Measurements from ENCODE around the gene DHRS11. TPM values are rescaled to one million over a fixed set of nuclear protein-coding genes. Genes with fewer than 3 reads are reported as not detected.

Gene DHRS11, protein sequence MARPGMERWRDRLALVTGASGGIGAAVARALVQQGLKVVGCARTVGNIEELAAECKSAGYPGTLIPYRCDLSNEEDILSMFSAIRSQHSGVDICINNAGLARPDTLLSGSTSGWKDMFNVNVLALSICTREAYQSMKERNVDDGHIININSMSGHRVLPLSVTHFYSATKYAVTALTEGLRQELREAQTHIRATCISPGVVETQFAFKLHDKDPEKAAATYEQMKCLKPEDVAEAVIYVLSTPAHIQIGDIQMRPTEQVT
- 100 to 1,000 TPM in 3 of 4 donors, 10 to 100 TPM in 1; 63.5 to 436 (median 424) TPM for total RNA-seq

DNA sequence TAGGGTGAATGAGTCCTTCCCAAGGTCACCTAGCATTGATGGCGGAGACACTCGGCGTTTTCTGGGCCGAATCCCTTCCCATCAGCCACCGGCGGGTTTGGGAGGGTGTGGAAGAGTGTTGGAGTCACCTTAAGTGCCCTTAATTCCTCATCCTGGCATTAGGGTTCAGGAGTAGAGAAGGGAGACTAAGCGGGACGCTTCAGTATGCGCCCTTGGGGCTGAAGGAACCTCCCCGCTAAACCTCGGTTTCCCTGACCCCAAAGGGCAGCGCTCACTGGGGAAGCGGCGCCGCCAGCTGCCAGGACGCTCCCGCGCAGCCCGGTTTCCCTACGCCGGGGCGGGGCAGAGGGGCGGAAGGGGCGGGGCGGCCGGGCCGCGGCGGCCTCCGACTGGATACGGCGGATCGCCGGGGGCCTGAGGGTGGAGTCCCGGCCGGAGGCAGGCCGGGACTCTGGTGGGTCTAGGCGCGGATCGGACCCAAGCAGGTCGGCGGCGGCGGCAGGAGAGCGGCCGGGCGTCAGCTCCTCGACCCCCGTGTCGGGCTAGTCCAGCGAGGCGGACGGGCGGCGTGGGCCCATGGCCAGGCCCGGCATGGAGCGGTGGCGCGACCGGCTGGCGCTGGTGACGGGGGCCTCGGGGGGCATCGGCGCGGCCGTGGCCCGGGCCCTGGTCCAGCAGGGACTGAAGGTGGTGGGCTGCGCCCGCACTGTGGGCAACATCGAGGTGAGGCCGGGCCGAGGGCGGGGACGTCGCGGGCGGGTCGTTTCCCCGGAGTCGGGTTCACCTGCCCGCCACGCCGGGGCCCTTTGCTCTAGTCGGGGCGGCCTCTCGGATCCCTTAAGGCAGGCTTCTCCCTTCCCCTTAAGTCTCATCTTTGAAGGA is at the start of gene DHRS11:
DHRS11 (plus strand) TSS at position 446 of the 882 bp plus-strand sequence; CDS start at position 577, 131 bp downstream.
- peak; percentile 76 to 94 (median 93) for DNase-seq
- peaks cover 0 to 33% (median 0%) of the 10 kb centered on the region in 3 donors for H3K36me3 ChIP-seq
- TF ChIP-seq POLR2A (IDR thresholded peaks at IDR 0.05): peak; percentile 88
- TF ChIP-seq, protein P1, sequence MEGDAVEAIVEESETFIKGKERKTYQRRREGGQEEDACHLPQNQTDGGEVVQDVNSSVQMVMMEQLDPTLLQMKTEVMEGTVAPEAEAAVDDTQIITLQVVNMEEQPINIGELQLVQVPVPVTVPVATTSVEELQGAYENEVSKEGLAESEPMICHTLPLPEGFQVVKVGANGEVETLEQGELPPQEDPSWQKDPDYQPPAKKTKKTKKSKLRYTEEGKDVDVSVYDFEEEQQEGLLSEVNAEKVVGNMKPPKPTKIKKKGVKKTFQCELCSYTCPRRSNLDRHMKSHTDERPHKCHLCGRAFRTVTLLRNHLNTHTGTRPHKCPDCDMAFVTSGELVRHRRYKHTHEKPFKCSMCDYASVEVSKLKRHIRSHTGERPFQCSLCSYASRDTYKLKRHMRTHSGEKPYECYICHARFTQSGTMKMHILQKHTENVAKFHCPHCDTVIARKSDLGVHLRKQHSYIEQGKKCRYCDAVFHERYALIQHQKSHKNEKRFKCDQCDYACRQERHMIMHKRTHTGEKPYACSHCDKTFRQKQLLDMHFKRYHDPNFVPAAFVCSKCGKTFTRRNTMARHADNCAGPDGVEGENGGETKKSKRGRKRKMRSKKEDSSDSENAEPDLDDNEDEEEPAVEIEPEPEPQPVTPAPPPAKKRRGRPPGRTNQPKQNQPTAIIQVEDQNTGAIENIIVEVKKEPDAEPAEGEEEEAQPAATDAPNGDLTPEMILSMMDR (IDR thresholded peaks at IDR 0.05): peak in 1 of 6 experiments; percentile 21
- H3K9me3 ChIP-seq: no peaks in the 10 kb centered on the region
- peak within 1 kb of the TSS; percentile 76 to 90 (median 88) for H3K27ac ChIP-seq
- H3K4me1 ChIP-seq: peaks cover 2 to 45% (median 5%) of the 10 kb centered on the region in 4 donors
- H3K27me3 ChIP-seq: no peaks in the 10 kb centered on the region
- peak within 1 kb of the TSS; percentile 66 to 95 (median 88) for H3K4me3 ChIP-seq

DNA sequence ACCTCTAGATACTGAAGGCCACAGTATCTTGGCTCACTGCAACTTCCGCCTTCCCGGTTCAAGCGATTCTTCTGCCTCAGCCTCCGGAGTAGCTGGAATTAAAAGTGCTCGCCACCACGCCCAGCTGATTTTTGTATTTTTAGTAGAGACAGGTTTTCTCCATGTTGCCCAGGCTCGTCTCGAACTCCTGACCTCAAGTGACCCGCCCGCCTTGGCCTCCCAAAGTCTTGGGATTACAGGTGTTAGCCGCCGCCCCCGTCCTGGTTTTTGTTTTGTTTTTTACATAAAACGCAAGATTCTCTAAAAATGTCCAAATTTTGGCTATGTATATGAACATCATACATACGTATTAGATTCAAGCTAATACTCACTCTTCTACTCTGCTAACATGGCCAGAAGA is 48.9 kb upstream of the DHRS11 start:
- Histone ChIP-seq H3K9me3 (no peaks in the 10 kb centered on the region), H3K4me1 (peaks cover 3 to 27% (median 10%) of the 10 kb centered on the region in 4 donors), H3K4me3 (no peak overlapping the region), H3K36me3 (peaks cover 0 to 11% (median 0%) of the 10 kb centered on the region in 3 donors), H3K27ac (no peak overlapping the region), H3K27me3 (no peaks in the 10 kb centered on the region)
- TF ChIP-seq POLR2A (IDR thresholded peaks at IDR 0.05): no peak
- TF ChIP-seq, protein P1 (IDR thresholded peaks at IDR 0.05): no peak
- no peak for DNase-seq

DNA sequence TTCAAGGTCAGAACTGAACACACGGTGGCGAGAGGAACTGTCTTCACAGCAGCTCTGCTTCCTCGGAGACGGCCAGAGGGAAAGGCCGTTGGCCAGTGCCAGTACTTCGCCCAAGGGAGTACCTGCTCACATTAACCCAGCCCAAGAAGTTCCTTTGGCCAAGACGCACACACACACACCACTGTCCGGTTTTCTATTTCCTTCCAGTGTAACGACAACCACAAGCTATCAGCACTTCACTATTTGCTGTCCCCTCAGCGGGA is 47.7 kb upstream of the DHRS11 start:
- no peaks in the 10 kb centered on the region for H3K9me3 ChIP-seq
- peaks cover 0 to 6% (median 0%) of the 10 kb centered on the region in 3 donors for H3K36me3 ChIP-seq
- H3K27me3 ChIP-seq: no peaks in the 10 kb centered on the region
- peak overlapping the region; percentile 89 to 97 (median 91) for H3K4me3 ChIP-seq
- H3K4me1 ChIP-seq: peaks cover 3 to 38% (median 13%) of the 10 kb centered on the region in 4 donors
- peak; percentile 40 to 59 for TF ChIP-seq POLR2A (IDR thresholded peaks at IDR 0.05)
- TF ChIP-seq, protein P1 (IDR thresholded peaks at IDR 0.05): peak in 3 of 6 experiments; percentile 7 to 45 (median 26)
- peak overlapping the region; percentile 99 to 100 (median 100) for H3K27ac ChIP-seq
- peak; percentile 40 to 78 (median 71) for DNase-seq

DNA sequence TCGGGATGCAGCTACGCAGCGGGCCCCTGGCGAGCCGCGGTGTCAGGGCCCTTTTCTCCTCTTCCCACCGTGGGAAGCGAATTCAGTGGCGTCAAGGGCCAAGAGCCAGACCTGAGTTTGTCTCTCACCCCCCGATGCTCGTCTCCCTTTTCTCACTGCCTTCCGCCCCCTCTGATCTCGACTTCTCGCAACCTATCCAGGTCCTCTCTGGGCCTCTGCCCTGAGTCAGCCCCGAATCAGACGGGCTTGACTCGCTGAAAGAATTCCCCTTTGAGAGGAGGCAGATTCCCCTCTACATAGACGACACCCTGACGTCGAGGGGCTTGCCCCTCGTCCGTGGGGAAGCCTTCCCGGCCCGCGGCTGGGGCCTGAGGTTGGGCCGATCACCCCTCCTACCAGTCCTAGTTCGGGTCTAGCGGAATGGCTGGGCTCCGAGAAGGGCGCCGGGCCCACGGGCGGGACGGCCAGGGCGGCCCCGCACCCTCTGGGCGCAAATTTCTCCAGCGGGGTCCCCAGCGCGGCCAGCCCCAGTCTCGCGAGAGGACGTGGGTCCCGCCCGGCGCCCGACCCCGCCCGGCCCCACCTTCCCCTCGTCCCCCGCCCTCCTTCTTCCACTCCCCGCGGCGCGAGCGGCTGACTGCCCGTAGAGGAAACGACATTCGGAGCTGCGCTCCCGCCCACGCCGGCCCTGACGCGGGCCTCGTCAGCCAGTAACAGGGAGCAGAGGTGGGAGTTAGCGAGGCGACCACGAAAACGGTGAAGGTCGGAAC is 47.2 kb upstream of the DHRS11 start, which contains the start of gene GGNBP2:
GGNBP2 (plus strand) TSS at position 613 of the 770 bp plus-strand sequence. CDS start 806 bp downstream, outside the sequence.
- H3K4me3 ChIP-seq: peak within 1 kb of the TSS; percentile 89 to 97 (median 91)
- H3K27me3 ChIP-seq: no peaks in the 10 kb centered on the region
- peak; percentile 92 to 96 (median 95) for DNase-seq
- peaks cover 0 to 1% (median 0%) of the 10 kb centered on the region in 3 donors for H3K36me3 ChIP-seq
- peak within 1 kb of the TSS; percentile 99 to 100 (median 100) for H3K27ac ChIP-seq
- no peaks in the 10 kb centered on the region for H3K9me3 ChIP-seq
- TF ChIP-seq, protein P1 (IDR thresholded peaks at IDR 0.05): no peak
- TF ChIP-seq POLR2A (IDR thresholded peaks at IDR 0.05): peak; percentile 95 to 96
- H3K4me1 ChIP-seq: peaks cover 3 to 41% (median 15%) of the 10 kb centered on the region in 4 donors

DNA sequence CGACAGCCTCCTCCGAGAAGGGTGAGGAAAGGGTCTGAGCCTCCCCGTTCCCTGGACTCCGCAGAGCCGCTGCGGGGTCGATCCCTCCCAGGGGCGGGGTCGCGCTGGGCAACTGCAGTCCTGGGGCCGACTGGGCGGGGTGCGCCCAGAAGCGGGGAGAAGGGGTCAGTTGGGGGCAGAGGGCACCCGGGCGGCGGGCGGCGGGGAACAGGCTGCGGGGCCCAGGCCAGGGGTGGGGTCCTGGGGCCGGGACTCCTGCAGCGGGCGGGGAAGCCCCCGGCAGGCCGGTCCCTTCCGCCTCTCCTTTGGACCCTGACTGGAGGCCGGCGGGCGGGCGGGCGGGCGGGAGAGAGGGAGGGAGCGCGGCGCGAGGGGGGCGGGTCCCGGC is 46.6 kb upstream of the DHRS11 start:
- Histone ChIP-seq H3K4me3 (peak overlapping the region; percentile 89 to 97 (median 91)), H3K27ac (peak overlapping the region; percentile 99 to 100 (median 100)), H3K4me1 (peaks cover 3 to 47% (median 18%) of the 10 kb centered on the region in 4 donors), H3K9me3 (no peaks in the 10 kb centered on the region), H3K36me3 (no peaks in the 10 kb centered on the region), H3K27me3 (no peaks in the 10 kb centered on the region)
- TF ChIP-seq, protein P1 (IDR thresholded peaks at IDR 0.05): no peak
- no peak for TF ChIP-seq POLR2A (IDR thresholded peaks at IDR 0.05)
- no peak for DNase-seq

All from Peyer's patch (tissue), 4 donors.